Smooth muscle cell (in vitro differentiated cells): ENCODE results near the gene ZFYVE27. TPM values are rescaled to one million over a fixed set of nuclear protein-coding genes. Genes with fewer than 3 reads are reported as not detected.

Experiments
- DNase-seq: peaks from one replicate; lab custom pipeline; 2025; ENCODE audit not compliant: unreplicated experiment; lab: John Stamatoyannopoulos, UW
- H2AFZ ChIP-seq: fragments of 200-600 bp; sonication (generic); 2 replicates; pipeline ENCODE4 v1.6.0; 2016; ENCODE audit warnings: antibody characterized with exemption, low read depth, mild to moderate bottlenecking
- H3F3A ChIP-seq: fragments of 200-600 bp; sonication (generic); 2 replicates; pipeline ENCODE4 v1.6.0; 2017; ENCODE audit warnings: antibody characterized with exemption, low read depth
- H3K27ac ChIP-seq: fragments of 200-600 bp; sonication (generic); 2 replicates; pipeline ENCODE4 v1.5.1; 2016; ENCODE audit warnings: low read depth, mild to moderate bottlenecking
- H3K27me3 ChIP-seq: fragments of 200-600 bp; sonication (generic); 2 replicates; pipeline ENCODE4 v1.6.1; 2016; ENCODE audit warnings: low read depth, mild to moderate bottlenecking
- H3K36me3 ChIP-seq: fragments of 200-600 bp; sonication (generic); 2 replicates; pipeline ENCODE4 v1.5.1; 2016; ENCODE audit warnings: low read depth
- H3K4me1 ChIP-seq: fragments of 200-600 bp; sonication (generic); 2 replicates; pipeline ENCODE4 v1.5.1; 2016; ENCODE audit warnings: low read depth
- H3K4me2 ChIP-seq: fragments of 200-600 bp; sonication (generic); 2 replicates; pipeline ENCODE4 v1.6.0; 2016; ENCODE audit warnings: mild to moderate bottlenecking
- H3K4me3 ChIP-seq: fragments of 200-600 bp; sonication (generic); 2 replicates; pipeline ENCODE4 v1.5.1; 2016; ENCODE audit warnings: mild to moderate bottlenecking
- H3K79me2 ChIP-seq: fragments of 200-600 bp; sonication (generic); 2 replicates; pipeline ENCODE4 v1.6.0; 2016; ENCODE audit warnings: low read depth, mild to moderate bottlenecking
- H3K9ac ChIP-seq: fragments of 200-600 bp; sonication (generic); 2 replicates; pipeline ENCODE4 v1.6.0; 2016; ENCODE audit warnings: low read depth
- H3K9me3 ChIP-seq: fragments of 200-600 bp; sonication (generic); replicated peaks from 2 replicates; pipeline ENCODE4 v1.5.1; 2016; ENCODE audit warnings: low read depth
- H4K20me1 ChIP-seq: fragments of 200-600 bp; sonication (generic); 2 replicates; pipeline ENCODE4 v1.6.0; 2016; ENCODE audit warnings: low read depth
- whole genome bisulfite sequencing: methylation state at CpG from one replicate; pipeline ENCODE4 v1.1.7; 2016; ENCODE audit warnings: low lambda C conversion rate; 5-methylcytosine and 5-hydroxymethylcytosine counted together
- polyA plus RNA-seq: library from polyadenylated mRNA; unstranded; fragments of >200 nt; fragmentation: Nextera tagmentation; extraction: Ambion mirVana; gene quantifications from 2 replicates; pipeline ENCODE4 v1.2.1, GENCODE V29; 2016
- total RNA-seq: library from RNA; depleted of rRNA; stranded (reverse); fragments of >200 nt; gene quantifications from 2 replicates; pipeline ENCODE4 v1.2.3, GENCODE V29; 2014
- TF ChIP-seq, protein P1 (sequence below): fragments of 200-600 bp; sonication (generic); IDR thresholded peaks from 2 replicates; pipeline ENCODE4 v1.5.1; 2017; ENCODE audit warnings: borderline replicate concordance, mild to moderate bottlenecking, antibody characterized with exemption; ENCODE audit not compliant: insufficient read depth, poor library complexity, severe bottlenecking

Gene ZFYVE27
- total and polyA plus RNA-seq, 2 experiments from 2014 or later, result 7.0 to 11.4 TPM

DNA sequence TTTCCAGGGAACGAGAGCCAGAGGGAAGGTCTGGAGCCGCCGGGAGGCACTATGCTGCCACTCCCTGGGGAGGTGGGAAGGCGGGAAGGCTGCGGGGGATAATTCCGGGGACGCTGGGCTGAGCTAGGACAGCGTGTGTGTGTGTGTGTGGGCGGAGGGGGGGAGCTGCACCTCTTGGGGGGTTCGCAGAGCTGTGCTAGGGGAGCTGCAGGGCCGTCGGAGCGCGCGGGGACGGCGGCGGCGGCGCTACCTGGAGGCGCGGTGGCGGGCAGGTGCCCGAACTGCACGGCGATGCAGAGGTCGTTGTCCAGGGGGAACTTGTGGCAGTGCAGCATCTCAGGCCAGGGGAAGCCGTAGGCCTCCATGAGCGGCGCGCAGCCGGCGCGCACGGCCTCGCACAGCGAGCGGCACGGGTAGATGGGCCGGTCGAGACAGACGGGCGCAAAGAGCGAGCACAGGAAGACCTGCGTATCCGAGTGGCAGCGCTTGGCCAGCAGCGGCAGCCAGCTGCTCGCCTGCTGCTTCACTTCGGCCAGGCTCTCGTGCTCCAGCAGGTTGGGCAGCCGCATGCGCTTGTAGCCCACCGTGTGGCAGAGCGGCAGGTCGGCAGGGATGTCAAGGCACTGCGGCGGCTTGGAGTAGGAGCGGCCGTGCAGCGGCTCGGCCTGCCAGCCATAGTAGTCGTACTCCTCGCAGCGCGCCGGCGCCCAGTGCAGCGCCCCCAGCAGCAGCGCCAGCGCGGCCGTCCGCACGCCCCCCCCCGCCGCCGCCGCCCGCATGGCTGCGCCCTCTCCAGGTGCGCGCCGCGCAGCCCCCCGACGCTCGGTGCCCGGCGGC is 34.3 kb downstream of the ZFYVE27 start:
- Histone ChIP-seq H3K79me2 (no peaks in the 10 kb centered on the region), H3K9ac (no peak overlapping the region), H3K4me1 (peaks cover 8% of the 10 kb centered on the region), H4K20me1 (peaks cover 10% of the 10 kb centered on the region), H3K27ac (no peak overlapping the region), H3K9me3 (no peaks in the 10 kb centered on the region), H3K4me3 (peak overlapping the region; percentile 24), H2AFZ (no peak overlapping the region), H3K36me3 (no peaks in the 10 kb centered on the region), H3F3A (no peaks in the 10 kb centered on the region), H3K27me3 (peaks cover 66% of the 10 kb centered on the region), H3K4me2 (peak overlapping the region; percentile 63)
- WGBS, result 2% methylated on average over 56 of the region's 90 CpGs
- no peak for DNase-seq
- TF ChIP-seq, protein P1, sequence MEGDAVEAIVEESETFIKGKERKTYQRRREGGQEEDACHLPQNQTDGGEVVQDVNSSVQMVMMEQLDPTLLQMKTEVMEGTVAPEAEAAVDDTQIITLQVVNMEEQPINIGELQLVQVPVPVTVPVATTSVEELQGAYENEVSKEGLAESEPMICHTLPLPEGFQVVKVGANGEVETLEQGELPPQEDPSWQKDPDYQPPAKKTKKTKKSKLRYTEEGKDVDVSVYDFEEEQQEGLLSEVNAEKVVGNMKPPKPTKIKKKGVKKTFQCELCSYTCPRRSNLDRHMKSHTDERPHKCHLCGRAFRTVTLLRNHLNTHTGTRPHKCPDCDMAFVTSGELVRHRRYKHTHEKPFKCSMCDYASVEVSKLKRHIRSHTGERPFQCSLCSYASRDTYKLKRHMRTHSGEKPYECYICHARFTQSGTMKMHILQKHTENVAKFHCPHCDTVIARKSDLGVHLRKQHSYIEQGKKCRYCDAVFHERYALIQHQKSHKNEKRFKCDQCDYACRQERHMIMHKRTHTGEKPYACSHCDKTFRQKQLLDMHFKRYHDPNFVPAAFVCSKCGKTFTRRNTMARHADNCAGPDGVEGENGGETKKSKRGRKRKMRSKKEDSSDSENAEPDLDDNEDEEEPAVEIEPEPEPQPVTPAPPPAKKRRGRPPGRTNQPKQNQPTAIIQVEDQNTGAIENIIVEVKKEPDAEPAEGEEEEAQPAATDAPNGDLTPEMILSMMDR, result no peak

DNA sequence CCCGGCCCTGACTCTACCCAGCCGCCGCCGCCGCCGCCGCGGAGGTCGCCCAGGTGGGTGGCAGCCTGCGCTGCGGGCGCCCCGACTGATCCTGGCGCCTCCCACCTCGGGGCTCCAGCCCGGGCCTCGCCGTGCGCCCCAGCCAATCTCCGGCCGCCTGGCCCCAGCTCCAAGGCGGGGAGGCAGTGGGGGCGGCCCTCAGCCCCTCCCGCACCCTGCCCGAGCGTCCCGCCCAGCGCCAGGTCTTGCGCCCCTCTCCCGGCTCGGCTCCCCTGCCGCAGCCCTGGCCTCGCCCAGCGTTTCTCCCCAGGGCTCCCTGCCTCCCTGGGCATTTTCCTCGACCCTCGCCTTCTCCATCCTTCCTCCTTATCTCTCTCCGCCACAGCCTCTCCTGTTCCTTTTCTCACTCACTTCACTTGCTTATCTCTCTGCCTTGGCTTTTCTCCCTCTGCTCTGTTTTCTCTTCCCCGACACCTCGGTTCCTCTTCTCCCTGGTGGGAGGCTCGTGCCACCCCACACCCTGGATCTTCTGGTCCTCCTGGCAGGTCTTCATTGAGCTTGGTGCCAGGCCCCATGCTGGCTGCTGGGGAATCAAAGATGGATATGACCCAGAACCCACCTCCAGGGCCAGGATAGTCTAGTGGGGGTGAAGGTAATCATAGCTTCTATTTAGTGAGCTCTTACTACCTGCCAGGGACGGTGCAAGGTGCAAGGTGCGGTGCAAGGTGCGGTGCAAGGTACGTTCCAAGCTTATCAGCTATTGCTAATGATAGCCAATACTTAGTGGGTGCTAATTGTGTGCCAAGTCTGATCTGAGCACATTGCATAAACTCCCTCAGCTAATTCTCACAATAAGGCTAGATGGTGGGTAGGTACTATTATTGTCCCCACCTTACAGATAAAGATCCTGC is 35.2 kb downstream of the ZFYVE27 start, which contains the start of gene SFRP5:
SFRP5 (minus strand) TSS at position 87 of the 911 bp plus-strand sequence. CDS start 166 bp downstream, outside the sequence.
- Histone ChIP-seq H3K79me2 (no peaks in the 10 kb centered on the region), H4K20me1 (peaks cover 10% of the 10 kb centered on the region), H2AFZ (no peak within 1 kb of the TSS), H3K9ac (no peak within 1 kb of the TSS), H3K9me3 (no peaks in the 10 kb centered on the region), H3K4me1 (peaks cover 8% of the 10 kb centered on the region), H3K4me2 (peak within 1 kb of the TSS; percentile 63), H3K36me3 (no peaks in the 10 kb centered on the region), H3F3A (no peaks in the 10 kb centered on the region), H3K4me3 (peak within 1 kb of the TSS; percentile 24), H3K27ac (no peak within 1 kb of the TSS), H3K27me3 (peaks cover 66% of the 10 kb centered on the region)
- WGBS, result 44% methylated on average over 11 of the region's 44 CpGs
- TF ChIP-seq, protein P1, result no peak
- DNase-seq, result no peak

DNA sequence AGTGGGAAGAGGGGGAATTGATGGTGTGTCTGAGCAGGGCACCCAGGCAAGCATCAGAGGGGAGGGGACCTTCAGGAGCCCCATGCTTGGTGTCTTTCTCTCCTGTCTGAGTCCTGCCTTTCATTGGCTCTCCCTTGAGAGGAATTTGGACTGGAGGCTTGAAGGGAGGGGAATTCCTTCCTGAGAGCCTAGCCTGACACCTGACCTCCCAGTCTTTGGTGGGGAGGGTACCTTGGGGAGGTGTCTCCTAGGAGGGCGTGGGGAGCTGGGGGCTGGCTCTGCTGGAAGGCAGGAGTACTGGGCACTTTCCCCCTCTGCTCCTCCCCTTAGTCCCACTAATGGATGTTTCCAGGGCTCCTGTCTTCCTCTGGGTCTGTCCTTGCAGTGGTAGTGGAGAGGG is 36.2 kb downstream of the ZFYVE27 start:
- Histone ChIP-seq H3K9ac (no peak overlapping the region), H2AFZ (no peak overlapping the region), H3K4me2 (no peak overlapping the region), H4K20me1 (peaks cover 10% of the 10 kb centered on the region), H3F3A (no peaks in the 10 kb centered on the region), H3K36me3 (no peaks in the 10 kb centered on the region), H3K4me3 (no peak overlapping the region), H3K9me3 (no peaks in the 10 kb centered on the region), H3K79me2 (no peaks in the 10 kb centered on the region), H3K4me1 (peaks cover 8% of the 10 kb centered on the region), H3K27ac (no peak overlapping the region), H3K27me3 (peaks cover 61% of the 10 kb centered on the region)
- TF ChIP-seq, protein P1, result no peak
- WGBS, result 83% methylated on average over 1 of the region's 1 CpG
- DNase-seq, result no peak
